Activated B cell treated with CpG ODN at 0.5 μM for 24 hours (primary cell): ENCODE results near the gene OMP. TPM values are rescaled to one million over a fixed set of nuclear protein-coding genes. Genes with fewer than 3 reads are reported as not detected.

Experiments
- ATAC-seq: fragments of 200-7000 bp; cut with Tn5 transposase; one replicate; pipeline ENCODE4 v1.10.0; 2021; ENCODE audit warnings: low read depth, mild to moderate bottlenecking, moderate library complexity
- CTCF ChIA-PET: fragments of 350-600 bp; sonication (Branson Sonifier 250); formaldehyde crosslinking; loops from one replicate; lab custom pipeline; 2021; ENCODE audit warnings: antibody characterized with exemption; lab: Charles Lee
- POLR2A ChIA-PET: fragments of 350-600 bp; sonication (Branson Sonifier 250); formaldehyde crosslinking; loops from one replicate; lab custom pipeline; 2021; ENCODE audit warnings: antibody characterized with exemption; lab: Charles Lee
- DNase-seq: peaks from one replicate; pipeline ENCODE4 v3.0.0; 2022
- H3K27ac Mint-ChIP-seq: one replicate; pipeline ENCODE4 v1.8.0; 2020; ENCODE audit warnings: mixed read lengths
- H3K27me3 Mint-ChIP-seq: one replicate; pipeline ENCODE4 v1.8.0; 2021; ENCODE audit warnings: mixed read lengths
- H3K36me3 Mint-ChIP-seq: one replicate; pipeline ENCODE4 v1.8.0; 2021; ENCODE audit warnings: low read depth, mixed read lengths
- H3K4me1 Mint-ChIP-seq: one replicate; pipeline ENCODE4 v1.8.0; 2021; ENCODE audit warnings: mixed read lengths
- H3K4me3 Mint-ChIP-seq: one replicate; pipeline ENCODE4 v1.8.0; 2020; ENCODE audit warnings: mild to moderate bottlenecking, mixed read lengths
- H3K9me3 Mint-ChIP-seq: one replicate; pipeline ENCODE4 v1.8.0; 2020; ENCODE audit warnings: mixed read lengths
- intact Hi-C: fragments of 100-400 bp; cut with micrococcal nuclease; formaldehyde crosslinking; loops from one replicate; pipeline ENCODE4 v1.15.1; 2024
- total RNA-seq: library from RNA; stranded (reverse); gene quantifications from 2 replicates; pipeline ENCODE4 v1.2.3, GENCODE V29; 2022
- TF ChIP-seq, protein P1 (sequence below): fragments of 200-600 bp; IDR thresholded peaks from one replicate; pipeline ENCODE4 v1.8.0; 2022; ENCODE audit warnings: antibody characterized with exemption, mild to moderate bottlenecking

Gene OMP
- total RNA-seq, 1 donor from 2014 or later, result not detected

DNA sequence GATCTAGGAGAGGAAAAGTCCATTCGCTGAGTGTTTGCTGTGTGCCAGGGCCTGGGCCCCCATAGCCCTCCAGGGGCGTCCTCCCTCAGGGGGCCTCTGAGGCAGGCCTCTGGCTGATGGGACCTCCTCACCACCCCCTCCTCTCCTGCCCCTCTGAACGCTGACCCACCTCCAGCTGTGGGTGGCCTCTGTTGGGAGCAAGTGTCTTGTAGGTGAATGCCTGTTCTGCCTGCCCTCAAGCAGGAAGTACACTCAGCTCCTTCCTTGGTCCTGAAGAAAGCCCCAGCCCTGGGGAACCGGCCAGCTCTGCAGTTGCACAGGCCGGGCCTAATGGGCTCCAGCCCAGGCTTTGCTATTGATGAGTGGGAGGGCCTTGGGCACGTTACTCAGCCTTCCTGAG is 28.9 kb downstream of the OMP start:
- DNase-seq (no peak), ATAC-seq (no peak)
- Mint-ChIP-seq H3K4me1 (peaks cover 17% of the 10 kb centered on the region), H3K27me3 (peaks cover 3% of the 10 kb centered on the region), H3K4me3 (no peak overlapping the region), H3K9me3 (peaks cover 5% of the 10 kb centered on the region), H3K36me3 (no peaks in the 10 kb centered on the region), H3K27ac (no peak overlapping the region)
- TF ChIP-seq, protein P1, sequence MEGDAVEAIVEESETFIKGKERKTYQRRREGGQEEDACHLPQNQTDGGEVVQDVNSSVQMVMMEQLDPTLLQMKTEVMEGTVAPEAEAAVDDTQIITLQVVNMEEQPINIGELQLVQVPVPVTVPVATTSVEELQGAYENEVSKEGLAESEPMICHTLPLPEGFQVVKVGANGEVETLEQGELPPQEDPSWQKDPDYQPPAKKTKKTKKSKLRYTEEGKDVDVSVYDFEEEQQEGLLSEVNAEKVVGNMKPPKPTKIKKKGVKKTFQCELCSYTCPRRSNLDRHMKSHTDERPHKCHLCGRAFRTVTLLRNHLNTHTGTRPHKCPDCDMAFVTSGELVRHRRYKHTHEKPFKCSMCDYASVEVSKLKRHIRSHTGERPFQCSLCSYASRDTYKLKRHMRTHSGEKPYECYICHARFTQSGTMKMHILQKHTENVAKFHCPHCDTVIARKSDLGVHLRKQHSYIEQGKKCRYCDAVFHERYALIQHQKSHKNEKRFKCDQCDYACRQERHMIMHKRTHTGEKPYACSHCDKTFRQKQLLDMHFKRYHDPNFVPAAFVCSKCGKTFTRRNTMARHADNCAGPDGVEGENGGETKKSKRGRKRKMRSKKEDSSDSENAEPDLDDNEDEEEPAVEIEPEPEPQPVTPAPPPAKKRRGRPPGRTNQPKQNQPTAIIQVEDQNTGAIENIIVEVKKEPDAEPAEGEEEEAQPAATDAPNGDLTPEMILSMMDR, result no peak
- ChIA-PET CTCF (interaction anchor here (1.4 kb wide), 1 partner anchor 54 kb away, joined by 3 read pairs; no protein-coding TSS in a partner anchor), POLR2A (no interaction called here)
- intact Hi-C loops, result no loop called here

DNA sequence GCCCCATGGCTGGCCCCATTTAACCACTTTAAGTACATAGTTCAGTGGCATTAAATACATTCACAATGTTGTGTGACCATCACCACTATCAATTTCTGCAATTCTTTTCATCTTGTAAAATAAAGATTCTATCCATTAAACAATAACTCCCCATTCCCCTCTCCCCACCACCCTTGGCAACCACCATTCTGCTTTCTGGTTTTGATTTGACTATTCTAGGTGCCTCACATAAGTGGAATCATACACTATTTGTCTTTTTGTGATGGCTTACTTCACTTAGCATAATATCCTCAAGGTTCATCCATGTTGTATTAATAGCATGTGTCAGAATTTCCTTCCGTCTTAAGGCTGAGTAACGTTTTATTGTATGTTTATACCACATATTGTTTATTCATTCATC is 32.4 kb downstream of the OMP start:
- intact Hi-C loops, result no loop called here
- POLR2A ChIA-PET, result no interaction called here
- Mint-ChIP-seq H3K27me3 (peaks cover 19% of the 10 kb centered on the region), H3K4me3 (no peak overlapping the region), H3K36me3 (no peaks in the 10 kb centered on the region), H3K9me3 (peaks cover 5% of the 10 kb centered on the region), H3K27ac (no peak overlapping the region), H3K4me1 (peaks cover 8% of the 10 kb centered on the region)
- TF ChIP-seq, protein P1, result no peak
- no peak for DNase-seq
- ATAC-seq, result no peak
- CTCF ChIA-PET, result interaction anchor here (1.5 kb wide), 1 partner anchor 8 kb away, joined by 3 read pairs; no protein-coding TSS in a partner anchor

DNA sequence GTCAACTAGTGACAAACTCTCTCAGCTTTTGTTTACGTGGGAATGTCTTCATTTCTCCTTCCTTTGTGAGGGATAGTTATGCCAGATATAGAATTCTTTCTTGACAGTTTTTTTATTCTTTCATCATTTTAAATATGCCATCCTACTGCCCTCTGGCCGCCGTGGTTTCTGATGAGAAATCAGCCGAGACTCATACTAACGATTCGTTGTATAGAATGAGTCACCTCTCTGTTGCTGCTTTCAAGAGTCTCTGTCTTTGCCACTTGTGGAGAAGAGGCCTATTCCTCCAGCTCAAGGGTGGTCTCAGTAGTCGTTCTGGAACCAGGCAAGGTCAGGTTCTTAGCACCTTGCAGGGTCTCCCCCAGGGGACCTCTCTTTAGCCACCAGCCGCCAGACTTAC is 33.4 kb downstream of the OMP start:
- TF ChIP-seq, protein P1, result no peak
- Mint-ChIP-seq H3K27ac (no peak overlapping the region), H3K4me1 (peaks cover 8% of the 10 kb centered on the region), H3K27me3 (peaks cover 19% of the 10 kb centered on the region), H3K9me3 (peaks cover 5% of the 10 kb centered on the region), H3K36me3 (no peaks in the 10 kb centered on the region), H3K4me3 (no peak overlapping the region)
- DNase-seq (no peak), ATAC-seq (no peak)
- ChIA-PET POLR2A (no interaction called here), CTCF (interaction anchor here (1.5 kb wide), 1 partner anchor 9 kb away, joined by 3 read pairs; no protein-coding TSS in a partner anchor)
- intact Hi-C loops, result no loop called here

DNA sequence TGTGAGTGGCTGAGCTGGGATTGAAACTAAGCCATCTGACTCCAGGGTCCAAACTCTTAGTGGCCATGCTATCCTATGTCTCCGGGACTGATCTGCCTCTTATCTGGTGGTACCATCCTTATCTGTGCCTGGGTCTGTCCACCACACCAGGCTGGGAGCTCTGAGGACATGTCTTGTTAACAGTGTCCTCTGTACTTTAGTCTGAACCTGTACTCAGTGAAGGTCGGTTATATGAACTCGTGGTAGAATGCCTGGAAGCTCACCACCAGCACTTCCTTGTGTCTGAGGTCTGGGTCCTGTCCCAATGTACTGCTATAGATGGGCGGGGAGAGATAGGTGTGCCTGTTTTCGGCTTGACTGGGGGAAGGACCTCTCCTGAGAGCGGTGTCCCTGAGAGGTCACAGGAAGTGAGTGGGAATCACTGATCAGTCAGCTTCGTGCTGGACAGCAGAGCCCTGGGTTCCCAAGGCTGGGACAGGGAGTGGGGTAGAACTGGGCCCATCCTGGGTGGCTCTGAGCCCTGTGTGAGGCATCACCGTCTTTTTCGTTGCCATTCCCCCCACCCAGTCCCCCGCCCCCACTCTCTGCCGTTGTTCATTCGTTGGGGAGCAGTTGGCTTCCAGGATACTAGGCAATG is 34.3 kb downstream of the OMP start:
- Mint-ChIP-seq H3K4me1 (peaks cover 8% of the 10 kb centered on the region), H3K27me3 (peaks cover 19% of the 10 kb centered on the region), H3K36me3 (no peaks in the 10 kb centered on the region), H3K9me3 (peaks cover 5% of the 10 kb centered on the region), H3K4me3 (no peak overlapping the region), H3K27ac (no peak overlapping the region)
- POLR2A ChIA-PET, result no interaction called here
- no peak for DNase-seq
- TF ChIP-seq, protein P1, result no peak
- intact Hi-C loops, result no loop called here
- CTCF ChIA-PET, result interaction anchor here (1.2 kb wide), 1 partner anchor 10 kb away, joined by 3 read pairs; no protein-coding TSS in a partner anchor
- ATAC-seq, result no peak

DNA sequence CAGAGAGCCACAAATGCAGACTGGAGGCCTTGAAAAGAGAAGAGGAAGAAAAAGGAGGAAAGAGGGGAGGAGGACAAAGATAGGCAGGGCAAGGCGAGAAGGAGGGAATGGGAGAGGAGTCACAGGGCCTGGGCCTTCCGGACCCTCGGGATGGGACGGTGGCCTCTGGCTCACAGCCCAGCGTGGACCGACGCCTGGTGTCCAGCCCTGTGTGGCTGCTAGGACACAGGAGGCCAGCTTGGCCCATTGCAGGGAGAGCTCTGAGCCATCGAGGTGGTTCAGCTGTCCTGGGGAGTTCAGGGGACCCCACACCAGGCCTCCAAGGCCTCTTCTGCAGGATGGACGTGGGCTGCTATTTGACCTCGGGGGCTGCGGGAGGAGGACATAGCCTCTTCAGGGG is 34.8 kb downstream of the OMP start:
- Mint-ChIP-seq H3K36me3 (no peaks in the 10 kb centered on the region), H3K27me3 (peaks cover 19% of the 10 kb centered on the region), H3K4me1 (peaks cover 8% of the 10 kb centered on the region), H3K4me3 (no peak overlapping the region), H3K27ac (no peak overlapping the region), H3K9me3 (peaks cover 5% of the 10 kb centered on the region)
- intact Hi-C loops, result no loop called here
- ChIA-PET POLR2A (no interaction called here), CTCF (interaction anchor here (1.2 kb wide), 1 partner anchor 10 kb away, joined by 3 read pairs; no protein-coding TSS in a partner anchor)
- DNase-seq (no peak), ATAC-seq (no peak)
- TF ChIP-seq, protein P1, result no peak
